GM18951 (cell line): Measurements from ENCODE around the gene DDIAS.

ENCODE experiments used
- POLR2A ChIP-seq: IDR thresholded peaks from 4 replicates; pipeline ENCODE4 v1.6.1; 2011; ENCODE audit warnings: mild to moderate bottlenecking; ENCODE audit not compliant: insufficient read length, insufficient read depth; ENCODE audit errors: extremely low read depth
- in situ Hi-C: fragments of 300-500 bp; cut with MboI; formaldehyde crosslinking; loops from one replicate; pipeline ENCODE4 v1.12.0; 2022; ENCODE audit warnings: low sequenced_read_pairs, mixed read lengths, inconsistent platforms; ENCODE audit not compliant: unreplicated experiment

Gene DDIAS

DNA sequence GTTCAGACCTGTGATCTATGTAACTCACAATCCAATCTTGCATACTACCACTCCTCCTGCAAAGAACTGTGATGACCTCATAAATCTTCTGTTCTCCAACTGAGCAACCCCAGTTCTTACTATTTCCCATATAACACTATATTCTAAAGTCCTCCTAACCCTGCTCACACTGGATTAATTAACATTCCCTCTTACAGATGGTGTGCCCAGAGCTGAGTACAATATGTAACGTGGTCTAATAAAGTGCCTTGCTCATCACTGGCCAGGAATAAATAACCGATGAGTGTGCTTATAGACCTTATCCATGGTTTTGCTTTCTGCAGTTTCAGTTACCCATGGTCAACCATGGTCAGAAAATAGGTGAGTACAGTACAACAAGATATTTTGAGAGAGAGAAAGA is 29.9 kb upstream of the DDIAS start:
- in situ Hi-C loops, result loop anchor here (25.0 kb wide), 1 partner anchor 941 kb away; no protein-coding TSS in a partner anchor
- TF ChIP-seq POLR2A, result no peak

DNA sequence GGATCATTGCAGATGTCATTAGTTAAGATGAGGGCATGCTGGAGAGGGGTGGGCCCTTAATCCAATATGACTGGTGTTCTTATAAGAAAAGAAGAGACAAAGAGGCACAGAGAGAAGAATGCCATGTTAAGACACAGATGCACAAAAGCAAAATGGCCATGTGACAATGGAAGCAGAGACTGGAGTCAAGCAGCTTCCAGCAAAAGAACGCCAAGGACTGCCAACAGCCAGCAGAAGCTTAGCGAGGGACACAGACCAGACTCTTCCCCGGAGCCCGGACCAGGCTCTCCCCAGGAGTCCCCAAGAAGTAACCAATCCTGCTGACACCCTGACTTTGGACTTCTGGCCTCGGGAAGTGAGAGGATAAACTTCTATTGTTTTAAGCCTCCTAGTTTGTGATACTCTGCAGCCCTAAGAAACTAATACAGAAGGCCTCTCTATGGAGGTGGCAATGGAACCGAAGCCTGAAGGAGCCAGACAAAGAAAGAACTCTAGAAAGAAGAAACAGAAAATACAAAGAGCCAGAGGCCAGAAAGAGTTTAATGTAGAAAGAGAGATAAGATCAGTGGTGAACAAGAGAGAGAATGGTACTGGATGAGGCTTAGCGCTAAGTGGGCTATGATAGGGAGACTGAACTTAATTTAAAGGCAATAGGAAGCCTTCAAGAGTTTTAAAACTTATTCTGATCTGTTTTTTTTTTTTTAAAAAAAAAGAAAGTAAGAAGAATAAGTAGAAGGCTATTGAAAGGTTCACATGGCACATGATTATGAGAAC is 29.0 kb upstream of the DDIAS start:
- in situ Hi-C loops, result loop anchor here (25.0 kb wide), 1 partner anchor 940 kb away; no protein-coding TSS in a partner anchor

DNA sequence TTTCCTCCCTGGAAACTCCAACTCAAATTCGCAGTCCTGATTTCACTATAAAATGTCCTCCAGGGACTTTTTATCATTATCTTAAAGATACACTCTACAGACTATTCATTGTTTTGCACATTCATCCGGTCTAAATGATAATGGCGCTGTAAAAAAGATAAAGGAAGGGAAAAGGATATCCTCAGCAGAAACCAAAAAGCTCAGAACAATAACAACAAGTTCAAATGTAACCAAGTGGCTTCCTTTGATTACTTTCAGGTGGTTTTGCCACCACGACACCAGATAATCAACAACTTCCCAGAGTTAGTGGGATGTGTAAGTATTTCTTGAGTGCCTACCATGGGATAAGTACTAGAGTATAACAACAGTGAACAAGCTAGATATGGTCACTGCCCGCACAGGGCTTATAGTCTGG is 27.6 kb upstream of the DDIAS start:
- in situ Hi-C loops, result loop anchor here (25.0 kb wide), 1 partner anchor 938 kb away; no protein-coding TSS in a partner anchor

More for the DNA sequence above, 29.0 kb upstream of the DDIAS start:
- no peak for TF ChIP-seq POLR2A

DNA sequence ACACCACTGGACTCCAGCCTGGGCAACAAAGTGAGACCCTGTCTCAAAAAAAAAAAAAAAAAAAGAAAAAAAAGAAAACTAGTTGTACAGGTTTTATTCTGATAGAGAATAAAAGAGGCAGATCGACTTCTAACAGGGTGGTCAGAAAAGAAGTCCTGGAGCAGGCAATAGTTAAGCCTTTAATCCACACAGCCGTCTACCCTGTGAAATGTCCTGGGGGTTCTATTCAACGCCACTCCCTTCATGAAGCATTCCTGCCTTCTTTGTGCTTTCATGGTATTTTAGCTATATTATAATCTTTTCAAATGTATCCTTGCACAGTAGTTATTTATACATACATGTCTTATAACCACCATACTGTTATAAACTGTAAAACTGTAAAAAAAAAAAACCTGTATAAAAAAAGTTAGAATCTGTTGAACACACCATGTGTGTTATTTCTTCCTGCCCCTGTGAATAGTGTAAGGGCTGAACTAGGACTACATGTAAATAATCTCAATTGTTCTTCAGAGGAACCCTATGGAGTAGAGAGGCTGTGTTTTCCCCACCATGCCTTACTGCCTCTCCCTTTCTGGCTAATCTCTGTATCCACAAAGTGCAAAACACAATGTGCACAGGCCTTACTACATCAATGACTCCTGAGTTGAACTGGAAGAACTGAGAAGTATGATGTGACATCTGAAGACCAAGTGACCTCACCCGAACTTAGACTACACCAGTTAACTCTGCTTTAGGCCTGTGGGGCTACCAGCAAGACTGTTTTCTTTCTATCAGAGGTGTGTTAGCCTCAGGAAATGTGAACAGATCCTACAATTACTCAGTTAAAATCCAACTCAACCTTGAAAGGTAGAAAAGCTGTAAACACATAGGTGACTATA is 26.7 kb upstream of the DDIAS start:
- TF ChIP-seq POLR2A, result no peak
- in situ Hi-C loops, result loop anchor here (25.0 kb wide), 1 partner anchor 937 kb away; no protein-coding TSS in a partner anchor

More for the DNA sequence above, 27.6 kb upstream of the DDIAS start:
- TF ChIP-seq POLR2A, result no peak

DNA sequence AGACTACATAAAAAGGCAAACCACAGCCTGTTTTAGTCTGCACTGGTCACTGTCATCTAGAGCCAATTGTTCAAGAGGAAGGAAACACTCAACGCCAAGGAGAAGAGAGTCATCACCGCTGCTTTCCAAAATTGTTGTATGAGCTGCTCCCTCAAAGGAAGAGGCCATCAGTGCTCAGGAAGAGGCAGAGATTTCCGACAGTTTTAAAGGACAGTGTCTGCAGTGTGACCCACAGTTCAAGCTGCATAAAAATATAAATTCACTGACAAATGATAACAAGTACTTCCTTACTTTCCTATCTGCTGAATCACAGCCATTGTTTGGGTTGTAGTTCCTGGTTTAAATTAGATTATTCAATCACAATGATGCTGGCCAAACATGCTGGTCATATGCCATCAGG is 17.7 kb upstream of the DDIAS start:
- in situ Hi-C loops, result no loop called here
- no peak for TF ChIP-seq POLR2A

DNA sequence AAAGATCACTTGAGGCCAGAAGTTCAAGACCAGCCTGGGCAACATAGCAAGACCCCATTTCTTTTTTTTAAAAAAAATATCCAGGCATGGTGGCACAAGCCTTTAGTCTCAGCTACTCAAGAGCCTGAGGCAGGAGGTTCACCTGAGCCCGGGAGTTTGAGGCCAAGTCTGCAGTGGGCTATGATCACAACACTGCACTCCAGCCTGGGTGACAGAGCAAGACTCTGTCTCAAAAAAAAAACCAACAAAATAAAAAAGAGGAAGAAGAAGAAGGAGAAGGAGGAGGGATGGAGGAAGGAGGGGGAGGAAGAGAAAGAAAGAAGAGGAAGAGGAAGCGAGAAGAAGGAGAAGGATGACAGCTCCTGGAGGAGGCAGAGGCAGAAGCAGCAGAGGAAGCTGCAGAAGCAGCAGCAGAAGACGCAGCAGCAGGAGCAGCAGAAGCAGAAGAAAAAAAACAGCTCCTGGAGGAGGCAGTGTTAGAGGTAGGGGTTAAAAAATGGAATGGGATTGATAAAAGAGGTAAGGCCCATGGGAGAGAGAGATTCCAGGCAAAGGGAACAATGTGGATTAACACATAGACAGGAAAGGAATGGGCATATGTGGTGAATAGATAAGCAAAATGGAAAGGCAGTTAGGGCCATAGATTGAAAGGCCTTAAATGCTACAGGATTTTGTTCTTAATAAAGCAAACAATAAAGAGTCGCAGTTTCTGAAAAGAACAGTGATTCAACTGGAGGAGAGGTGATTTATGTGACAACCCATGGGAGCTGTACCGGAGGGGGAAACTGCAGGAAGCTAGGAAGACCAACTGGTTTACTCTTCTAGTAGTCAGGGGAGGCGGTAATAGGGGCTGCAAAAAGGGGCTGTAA is 12.2 kb upstream of the DDIAS start:
- no peak for TF ChIP-seq POLR2A

DNA sequence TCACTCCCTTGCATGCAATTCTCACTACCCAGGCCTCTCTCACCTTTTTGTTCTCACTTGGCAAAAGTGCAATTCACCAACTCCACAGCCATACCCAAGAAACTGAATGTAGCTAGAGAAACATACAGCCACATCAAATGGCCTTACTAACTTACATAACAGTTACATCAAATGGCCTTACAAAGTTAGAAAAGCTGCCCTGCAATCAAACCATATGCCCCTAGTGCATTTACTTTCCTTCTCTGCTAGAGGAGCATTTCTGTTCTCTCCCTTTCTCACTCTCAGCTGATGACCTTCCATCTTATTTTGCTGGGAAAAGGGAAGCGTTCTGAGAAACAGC is 11.6 kb upstream of the DDIAS start:
- no peak for TF ChIP-seq POLR2A
- in situ Hi-C loops, result no loop called here

More for the DNA sequence above, 12.2 kb upstream of the DDIAS start:
- in situ Hi-C loops, result no loop called here

DNA sequence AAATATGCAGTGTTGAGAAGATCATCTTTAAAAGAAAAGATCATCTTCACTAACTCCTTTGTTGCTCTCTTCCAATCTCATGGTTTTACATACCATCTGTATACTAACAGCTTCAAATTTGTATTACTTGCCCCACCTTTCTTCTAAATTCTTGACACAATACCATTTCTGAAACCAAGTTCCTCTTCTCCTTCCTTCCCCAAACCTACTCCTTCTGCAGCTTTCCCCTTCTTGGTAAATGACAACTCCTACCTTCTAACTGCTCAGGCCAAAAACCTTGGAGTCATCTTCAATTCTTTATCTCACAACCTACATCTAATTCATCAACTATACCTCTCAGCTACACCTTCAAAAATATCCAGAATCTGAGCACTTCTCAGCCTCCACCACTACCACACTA is 10.6 kb upstream of the DDIAS start:
- TF ChIP-seq POLR2A, result no peak
- in situ Hi-C loops, result no loop called here

DNA sequence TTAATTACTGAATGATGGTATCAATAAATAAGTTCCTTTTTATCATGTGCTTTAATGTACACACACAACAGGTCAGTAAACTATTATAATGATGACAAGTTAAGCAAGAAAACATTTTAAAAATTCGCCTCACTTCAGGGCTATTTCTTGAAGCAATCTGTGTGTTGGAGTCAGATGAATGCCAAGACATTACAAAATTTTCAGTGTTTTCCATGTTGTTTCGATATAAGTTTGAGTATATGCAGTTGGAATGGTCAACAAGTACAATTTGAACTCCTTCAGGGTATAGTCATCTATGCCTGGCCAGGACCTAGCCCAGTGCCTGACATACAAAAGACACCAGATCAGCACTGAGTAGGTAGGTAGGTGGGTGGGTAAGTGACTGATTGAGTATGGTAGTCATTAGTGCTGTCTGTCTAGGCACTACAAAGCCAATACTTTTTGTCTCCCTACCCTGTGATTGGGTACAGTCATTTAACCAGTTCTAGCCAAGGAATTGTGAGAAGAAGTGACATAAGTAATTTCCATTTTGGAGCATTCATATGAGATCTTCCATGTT is 8.8 kb upstream of the DDIAS start:
- in situ Hi-C loops, result no loop called here
- TF ChIP-seq POLR2A, result no peak

DNA sequence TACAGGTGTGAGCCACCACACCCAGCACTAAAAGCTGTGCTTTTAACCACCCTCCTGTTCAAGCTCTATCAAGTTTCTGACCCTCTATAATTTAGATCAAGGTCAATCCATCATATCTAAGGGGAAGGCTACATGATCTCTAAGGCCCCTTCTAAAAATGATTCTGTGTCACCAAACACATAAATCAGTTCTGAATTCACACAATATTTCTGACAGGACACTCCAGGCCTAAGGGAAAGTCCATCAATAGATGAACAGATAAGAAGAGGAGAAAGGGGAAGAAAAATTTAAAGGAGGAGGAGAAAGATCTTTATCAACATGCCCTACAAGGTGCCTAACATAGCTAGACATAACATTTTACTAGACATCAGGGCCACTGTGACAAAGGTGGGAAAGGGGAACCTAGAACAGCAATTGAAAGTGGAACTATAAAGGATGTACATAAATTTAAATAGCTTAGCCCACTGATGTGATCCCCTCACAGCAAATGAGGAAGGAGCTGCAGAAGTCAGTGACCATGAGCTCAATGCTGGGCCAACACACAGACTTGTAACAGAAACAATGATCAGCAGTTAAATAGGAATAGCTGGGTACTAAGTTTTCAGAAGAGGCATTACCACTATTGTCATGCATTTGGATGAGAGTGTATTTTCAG is 6.0 kb upstream of the DDIAS start:
- no peak for TF ChIP-seq POLR2A
- in situ Hi-C loops, result no loop called here

DNA sequence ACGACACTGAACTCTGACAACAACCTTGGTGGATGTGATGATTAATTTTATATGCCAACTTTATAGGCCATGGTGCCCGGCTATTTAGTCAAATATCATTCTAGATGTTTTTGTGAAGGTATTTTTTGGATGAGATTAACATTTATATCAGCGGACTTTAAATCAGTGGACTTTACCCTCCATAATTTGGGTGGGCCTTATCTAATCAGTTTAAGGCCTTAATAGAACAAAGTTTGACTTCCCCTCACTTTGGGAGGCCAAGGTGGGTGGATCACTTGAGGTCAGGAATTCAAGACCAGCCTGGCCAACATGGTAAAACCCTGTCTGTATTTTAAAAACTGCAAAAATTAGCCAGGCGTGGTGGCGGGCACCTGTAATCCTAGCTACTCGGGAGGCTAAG is 5.4 kb upstream of the DDIAS start:
- in situ Hi-C loops, result no loop called here
- no peak for TF ChIP-seq POLR2A

DNA sequence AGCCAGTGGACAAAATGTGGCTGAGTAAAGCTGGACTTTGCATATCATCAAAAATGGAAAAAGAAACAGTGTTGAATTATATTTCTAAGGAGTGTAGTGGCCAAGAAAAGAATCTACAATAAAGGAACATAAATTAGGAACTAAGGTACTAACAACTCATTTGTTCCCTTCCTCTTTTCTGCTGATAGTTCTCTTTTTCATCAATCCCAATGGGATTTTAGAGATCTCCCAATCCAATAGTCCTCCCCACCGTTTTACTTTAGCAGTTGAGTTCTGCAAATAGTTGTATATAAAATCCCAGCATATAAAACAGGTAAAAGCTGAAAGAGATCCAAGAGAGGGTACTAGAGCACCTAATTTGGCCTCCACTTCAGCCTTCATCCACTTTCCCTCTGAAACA is 3.3 kb upstream of the DDIAS start:
- no peak for TF ChIP-seq POLR2A
- in situ Hi-C loops, result no loop called here
